Mesendoderm (in vitro differentiated cells): ENCODE measurements around the gene HIBCH.
"Not testable (repeated sequence)": the region's sequence is repeated elsewhere in the genome, so short reads cannot be mapped to it uniquely, and the experiment has no call there.

ENCODE experiments used
- DNase-seq: peaks from one replicate; pipeline ENCODE4 v3.0.0; 2013
- H2AK5ac ChIP-seq: 2 replicates; pipeline ENCODE4 v1.6.1; 2013; ENCODE audit warnings: low read length, inconsistent platforms
- H2BK120ac ChIP-seq: 2 replicates; pipeline ENCODE4 v1.6.1; 2013; ENCODE audit warnings: low read depth, mild to moderate bottlenecking, low read length, moderate library complexity, mixed read lengths
- H2BK15ac ChIP-seq: replicated peaks from 2 replicates; pipeline ENCODE4 v1.6.1; 2013; ENCODE audit warnings: low read depth, mild to moderate bottlenecking, moderate library complexity
- H2BK5ac ChIP-seq: 2 replicates; pipeline ENCODE4 v1.6.1; 2013; ENCODE audit warnings: low read length, inconsistent platforms
- H3K18ac ChIP-seq: 2 replicates; pipeline ENCODE4 v1.6.1; 2013; ENCODE audit warnings: mild to moderate bottlenecking, low read length, mixed read lengths
- H3K23ac ChIP-seq: one replicate; pipeline ENCODE4 v1.6.1; 2013; ENCODE audit warnings: low read length
- H3K27ac ChIP-seq: 2 replicates; pipeline ENCODE4 v1.5.1; 2013; ENCODE audit warnings: low read depth, mild to moderate bottlenecking, inconsistent platforms, low read length, moderate library complexity
- H3K27me3 ChIP-seq: 2 replicates; pipeline ENCODE4 v1.6.1; 2013; ENCODE audit warnings: low read length, control low read depth, mild to moderate bottlenecking, inconsistent platforms; ENCODE audit not compliant: insufficient read depth, poor library complexity
- H3K36me3 ChIP-seq: 2 replicates; pipeline ENCODE4 v1.6.1; 2013; ENCODE audit warnings: low read length, inconsistent platforms; ENCODE audit not compliant: control insufficient read depth, insufficient read depth
- H3K4ac ChIP-seq: one replicate; pipeline ENCODE4 v1.6.1; 2013; ENCODE audit warnings: low read depth, mild to moderate bottlenecking, low read length, moderate library complexity
- H3K4me1 ChIP-seq: 2 replicates; pipeline ENCODE4 v1.6.1; 2013; ENCODE audit warnings: low read depth, low read length, inconsistent platforms; ENCODE audit not compliant: control insufficient read depth
- H3K4me2 ChIP-seq: 2 replicates; pipeline ENCODE4 v1.6.1; 2013; ENCODE audit warnings: low read length
- H3K4me3 ChIP-seq: 2 replicates; pipeline ENCODE4 v1.5.1; 2013; ENCODE audit warnings: mild to moderate bottlenecking, low read length
- H3K56ac ChIP-seq: one replicate; pipeline ENCODE4 v1.6.1; 2013; ENCODE audit warnings: low read length
- H3K79me1 ChIP-seq: 2 replicates; pipeline ENCODE4 v1.6.1; 2013; ENCODE audit warnings: low read length, inconsistent platforms
- H3K79me2 ChIP-seq: 2 replicates; pipeline ENCODE4 v1.6.1; 2013; ENCODE audit warnings: mild to moderate bottlenecking, low read length; ENCODE audit not compliant: control insufficient read depth, insufficient read depth
- H3K9ac ChIP-seq: 2 replicates; pipeline ENCODE4 v1.6.1; 2013; ENCODE audit warnings: low read length, inconsistent platforms
- H4K5ac ChIP-seq: one replicate; pipeline ENCODE4 v1.6.1; 2013; ENCODE audit warnings: low read length
- H4K8ac ChIP-seq: one replicate; pipeline ENCODE4 v1.6.1; 2013; ENCODE audit warnings: low read depth, mild to moderate bottlenecking, control low read depth, low read length, moderate library complexity
- WGBS: extraction: QIAGEN DNeasy Blood & Tissue Kit; methylation state at CpG from one replicate; pipeline ENCODE4 v1.1.7; 2013; ENCODE audit warnings: low lambda C conversion rate, missing lambda C conversion rate; ENCODE audit not compliant: insufficient coverage; ENCODE audit errors: extremely low coverage; 5-methylcytosine and 5-hydroxymethylcytosine counted together

The HIBCH gene

DNA sequence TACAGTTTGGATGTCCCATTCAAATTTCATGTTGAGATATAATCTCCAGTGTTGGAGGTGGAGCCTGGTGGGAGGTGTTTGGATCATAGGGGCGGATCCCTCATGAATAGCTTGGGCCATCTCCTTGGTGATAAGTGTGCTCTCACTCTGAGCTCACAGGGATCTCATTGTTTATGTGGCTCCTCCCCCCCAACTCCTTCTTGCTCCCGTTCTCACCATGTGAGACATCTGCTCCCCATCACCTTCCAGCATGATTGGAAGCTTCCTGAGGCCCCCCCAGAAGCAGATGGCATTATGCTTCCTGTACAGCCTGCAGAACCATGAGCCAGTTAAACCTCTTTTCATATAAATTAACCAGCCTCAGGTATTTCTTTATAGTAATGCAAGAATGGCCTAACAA, 20.7 kb upstream of the HIBCH start:
- no peak overlapping the region for H3K18ac ChIP-seq
- no peak overlapping the region for H3K4me2 ChIP-seq
- H2BK15ac ChIP-seq = no peak overlapping the region
- no peak overlapping the region for H3K56ac ChIP-seq
- H2AK5ac ChIP-seq = no peak overlapping the region
- peaks cover 2% of the 10 kb centered on the region for H3K4me1 ChIP-seq
- H3K23ac ChIP-seq = no peak overlapping the region
- H4K8ac ChIP-seq = no peak overlapping the region
- no peak overlapping the region for H3K4me3 ChIP-seq
- no peaks in the 10 kb centered on the region for H3K79me2 ChIP-seq
- H3K4ac ChIP-seq = no peak overlapping the region
- H2BK5ac ChIP-seq = no peak overlapping the region
- peak; percentile 95 for DNase-seq
- H3K79me1 ChIP-seq = no peaks in the 10 kb centered on the region
- H3K27ac ChIP-seq = no peak overlapping the region
- no peak overlapping the region for H4K5ac ChIP-seq
- WGBS = no CpG with 5 or more reads among the region's 2 CpGs
- H3K9ac ChIP-seq = no peak overlapping the region
- H3K36me3 ChIP-seq = no peaks in the 10 kb centered on the region
- no peak overlapping the region for H2BK120ac ChIP-seq
- no peaks in the 10 kb centered on the region for H3K27me3 ChIP-seq

DNA sequence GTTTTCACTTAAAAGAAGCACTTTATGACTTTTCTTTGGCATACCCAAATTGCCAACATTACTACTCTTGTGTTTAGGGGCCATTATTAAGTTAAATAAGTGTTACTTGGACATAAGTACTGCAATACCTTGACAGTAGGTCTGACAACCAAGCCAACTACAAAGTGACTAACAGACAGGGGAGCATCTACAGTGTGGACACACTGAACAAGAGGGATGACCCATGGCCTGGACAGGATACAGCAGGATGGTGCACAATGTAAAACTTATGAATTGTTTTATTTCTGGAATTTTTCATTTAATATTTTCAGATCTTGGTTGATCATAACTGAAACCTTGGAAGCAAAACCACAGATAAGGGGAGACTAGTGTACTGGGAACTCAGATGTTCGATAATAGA, 19.8 kb upstream of the HIBCH start:
- H3K18ac ChIP-seq = no peak overlapping the region
- H3K23ac ChIP-seq = no peak overlapping the region
- H3K27me3 ChIP-seq = no peaks in the 10 kb centered on the region
- H2AK5ac ChIP-seq = no peak overlapping the region
- H2BK120ac ChIP-seq = no peak overlapping the region
- peaks cover 2% of the 10 kb centered on the region for H3K4me1 ChIP-seq
- no peak for DNase-seq
- no peak overlapping the region for H3K4me3 ChIP-seq
- no CpG with 5 or more reads among the region's 1 CpG for WGBS
- H3K9ac ChIP-seq = no peak overlapping the region
- no peak overlapping the region for H3K27ac ChIP-seq
- H2BK15ac ChIP-seq = no peak overlapping the region
- H3K4me2 ChIP-seq = no peak overlapping the region
- no peak overlapping the region for H4K5ac ChIP-seq
- no peaks in the 10 kb centered on the region for H3K79me2 ChIP-seq
- H3K4ac ChIP-seq = no peak overlapping the region
- H3K56ac ChIP-seq = no peak overlapping the region
- no peaks in the 10 kb centered on the region for H3K79me1 ChIP-seq
- H4K8ac ChIP-seq = no peak overlapping the region
- no peak overlapping the region for H2BK5ac ChIP-seq
- H3K36me3 ChIP-seq = no peaks in the 10 kb centered on the region

- no peak overlapping the region for H4K5ac ChIP-seq
- H3K79me1 ChIP-seq = no peaks in the 10 kb centered on the region
- WGBS = no CpG with 5 or more reads among the region's 1 CpG
- no peak overlapping the region for H3K4ac ChIP-seq
- H2AK5ac ChIP-seq = no peak overlapping the region
- no peaks in the 10 kb centered on the region for H3K79me2 ChIP-seq
- H3K23ac ChIP-seq = no peak overlapping the region
- no peak overlapping the region for H3K27ac ChIP-seq
- no peak overlapping the region for H3K9ac ChIP-seq
- H3K4me1 ChIP-seq = peaks cover 2% of the 10 kb centered on the region
- H3K27me3 ChIP-seq = no peaks in the 10 kb centered on the region
- no peak for DNase-seq
- no peak overlapping the region for H2BK15ac ChIP-seq
- no peak overlapping the region for H3K4me2 ChIP-seq
- H4K8ac ChIP-seq = no peak overlapping the region
- H3K18ac ChIP-seq = no peak overlapping the region
- H2BK5ac ChIP-seq = no peak overlapping the region
- no peak overlapping the region for H3K56ac ChIP-seq
- H3K36me3 ChIP-seq = no peaks in the 10 kb centered on the region
- H3K4me3 ChIP-seq = no peak overlapping the region
- no peak overlapping the region for H2BK120ac ChIP-seq
Measured at GRCh38 chr2:190338453-190338852, 18.8 kb upstream of the HIBCH start.

GRCh38 chr2:190336420-190336819, 16.8 kb upstream of the HIBCH start:
- Histone ChIP-seq H3K27me3 (no peaks in the 10 kb centered on the region), H3K4me3 (no peak overlapping the region), H3K4ac (no peak overlapping the region), H3K79me1 (no peaks in the 10 kb centered on the region), H2BK120ac (no peak overlapping the region), H3K23ac (no peak overlapping the region), H2AK5ac (no peak overlapping the region), H3K56ac (no peak overlapping the region), H3K79me2 (no peaks in the 10 kb centered on the region), H3K18ac (no peak overlapping the region), H3K27ac (no peak overlapping the region), H2BK15ac (no peak overlapping the region), H4K5ac (no peak overlapping the region), H3K4me2 (no peak overlapping the region), H3K4me1 (no peaks in the 10 kb centered on the region), H4K8ac (no peak overlapping the region), H2BK5ac (no peak overlapping the region), H3K9ac (no peak overlapping the region), H3K36me3 (no peaks in the 10 kb centered on the region)
- 100% methylated on average over 1 of the region's 2 CpGs for WGBS
- DNase-seq = no peak

GRCh38 chr2:190335584-190335983, 16.0 kb upstream of the HIBCH start:
- H2BK15ac ChIP-seq, H3K9ac ChIP-seq, H3K36me3 ChIP-seq, DNase-seq, H3K18ac ChIP-seq, H3K4ac ChIP-seq, H2BK120ac ChIP-seq, H3K4me2 ChIP-seq, H2BK5ac ChIP-seq, H3K4me1 ChIP-seq, H3K4me3 ChIP-seq, H3K23ac ChIP-seq, H3K27ac ChIP-seq, H3K79me1 ChIP-seq, H3K56ac ChIP-seq, H2AK5ac ChIP-seq, H3K27me3 ChIP-seq, H4K5ac ChIP-seq, H3K79me2 ChIP-seq, H4K8ac ChIP-seq: not testable (repeated sequence)
- WGBS = no CpG with 5 or more reads among the region's 4 CpGs

- H4K8ac ChIP-seq = no peak overlapping the region
- DNase-seq = no peak
- no peaks in the 10 kb centered on the region for H3K36me3 ChIP-seq
- no peak overlapping the region for H2BK5ac ChIP-seq
- no peak overlapping the region for H3K9ac ChIP-seq
- no peak overlapping the region for H2BK120ac ChIP-seq
- H3K79me1 ChIP-seq = no peaks in the 10 kb centered on the region
- H3K79me2 ChIP-seq = no peaks in the 10 kb centered on the region
- no peaks in the 10 kb centered on the region for H3K27me3 ChIP-seq
- H3K4me2 ChIP-seq = no peak overlapping the region
- H2AK5ac ChIP-seq = no peak overlapping the region
- no peaks in the 10 kb centered on the region for H3K4me1 ChIP-seq
- no peak overlapping the region for H4K5ac ChIP-seq
- no peak overlapping the region for H3K4me3 ChIP-seq
- H3K56ac ChIP-seq = no peak overlapping the region
- no peak overlapping the region for H2BK15ac ChIP-seq
- H3K18ac ChIP-seq = no peak overlapping the region
- no peak overlapping the region for H3K23ac ChIP-seq
- H3K27ac ChIP-seq = no peak overlapping the region
- no peak overlapping the region for H3K4ac ChIP-seq
Measured at GRCh38 chr2:190335225-190335559, 15.6 kb upstream of the HIBCH start.
